Measurements from ENCODE around the gene POP7. TPM values are rescaled to one million over a fixed set of nuclear protein-coding genes. Genes with fewer than 3 reads are reported as not detected.

The POP7 gene
- polyA plus RNA-seq, 1 donor from 2014 or later, result 92.1 TPM

- no peak overlapping the region for H2AFZ ChIP-seq (ENCODE audit: low read depth, low read length)
Observed at GRCh38 chr7:100710452-100710851, 4.5 kb downstream of the POP7 start.

GRCh38 chr7:100711369-100711768 is 5.4 kb downstream of the POP7 start:
- H3K9me2 ChIP-seq (ENCODE audit: insufficient read depth, low read length), result no peaks in the 10 kb centered on the region
- no peaks in the 10 kb centered on the region for H4K20me1 ChIP-seq (ENCODE audit: insufficient read depth)
- no peak overlapping the region for H2AFZ ChIP-seq (ENCODE audit: low read depth, low read length)
- TF ChIP-seq SMC3 (conservative IDR thresholded peaks at IDR 0.05; ENCODE audit: poor library complexity) (no peak), TAF1 (IDR thresholded peaks at IDR 0.05; ENCODE audit: low read depth) (no peak), RAD21 (conservative IDR thresholded peaks at IDR 0.05) (no peak), REST (IDR thresholded peaks at IDR 0.05; ENCODE audit: borderline replicate concordance) (no peak), POLR2AphosphoS5 (IDR thresholded peaks at IDR 0.05) (no peak), EP300 (conservative IDR thresholded peaks at IDR 0.05; ENCODE audit: poor library complexity, severe bottlenecking) (no peak), MXI1 (conservative IDR thresholded peaks at IDR 0.05; ENCODE audit: poor library complexity, severe bottlenecking) (no peak), CTCF (IDR thresholded peaks at IDR 0.05; ENCODE audit: poor library complexity, severe bottlenecking) (no peak), EZH2 (IDR thresholded peaks at IDR 0.05; ENCODE audit: borderline replicate concordance, insufficient read depth, low read length, poor library complexity, severe bottlenecking) (no peak)
- no peaks in the 10 kb centered on the region for H3K36me3 ChIP-seq (ENCODE audit: insufficient read depth, low read length)
- no peak overlapping the region for H3K4me3 ChIP-seq (ENCODE audit: low read length)
- H3F3A ChIP-seq (ENCODE audit: insufficient read depth, low read length, poor library complexity, severe bottlenecking), result no peaks in the 10 kb centered on the region
- peaks cover 10% of the 10 kb centered on the region for H3K79me2 ChIP-seq (replicated peaks; ENCODE audit: insufficient read depth, low read length)
- H3K27me3 ChIP-seq (ENCODE audit: insufficient read depth, low read depth, low read length), result no peaks in the 10 kb centered on the region
- no peaks in the 10 kb centered on the region for H3K9me3 ChIP-seq (ENCODE audit: low read length)
- H3K4me2 ChIP-seq (ENCODE audit: low read length), result no peak overlapping the region
- no peak overlapping the region for H3K9ac ChIP-seq (ENCODE audit: low read length)
- no peak overlapping the region for H3K27ac ChIP-seq (ENCODE audit: low read length)

More at GRCh38 chr7:100710452-100710851, 4.5 kb downstream of the POP7 start:
- H3K9me2 ChIP-seq (ENCODE audit: insufficient read depth, low read length), result no peaks in the 10 kb centered on the region
- H4K20me1 ChIP-seq (ENCODE audit: insufficient read depth), result no peaks in the 10 kb centered on the region
- H3K79me2 ChIP-seq (replicated peaks; ENCODE audit: insufficient read depth, low read length), result peaks cover 14% of the 10 kb centered on the region
- no peaks in the 10 kb centered on the region for H3F3A ChIP-seq (ENCODE audit: insufficient read depth, low read length, poor library complexity, severe bottlenecking)
- no peak for TF ChIP-seq CTCF (IDR thresholded peaks at IDR 0.05; ENCODE audit: poor library complexity, severe bottlenecking)
- TF ChIP-seq EP300 (conservative IDR thresholded peaks at IDR 0.05; ENCODE audit: poor library complexity, severe bottlenecking), result no peak
- TF ChIP-seq MXI1 (conservative IDR thresholded peaks at IDR 0.05; ENCODE audit: poor library complexity, severe bottlenecking), result no peak
- no peak for TF ChIP-seq RAD21 (conservative IDR thresholded peaks at IDR 0.05)
- no peak for TF ChIP-seq TAF1 (IDR thresholded peaks at IDR 0.05; ENCODE audit: low read depth)
- H3K9ac ChIP-seq (ENCODE audit: low read length), result no peak overlapping the region
- no peaks in the 10 kb centered on the region for H3K36me3 ChIP-seq (ENCODE audit: insufficient read depth, low read length)
- H3K27me3 ChIP-seq (ENCODE audit: insufficient read depth, low read depth, low read length), result no peaks in the 10 kb centered on the region
- no peak overlapping the region for H3K27ac ChIP-seq (ENCODE audit: low read length)
- no peak overlapping the region for H3K4me3 ChIP-seq (ENCODE audit: low read length)
- no peaks in the 10 kb centered on the region for H3K9me3 ChIP-seq (ENCODE audit: low read length)
- no peak overlapping the region for H3K4me2 ChIP-seq (ENCODE audit: low read length)
